ENCODE measurements around the gene RBM15. TPM values are rescaled to one million over a fixed set of nuclear protein-coding genes. Genes with fewer than 3 reads are reported as not detected.
A peak's percentile ranks its signal among the peaks of the same experiment; 100 is the strongest.

RBM15 gene
- polyA plus RNA-seq, 5 donors: 7.5 to 13.2 (median 11.0) TPM

DNA sequence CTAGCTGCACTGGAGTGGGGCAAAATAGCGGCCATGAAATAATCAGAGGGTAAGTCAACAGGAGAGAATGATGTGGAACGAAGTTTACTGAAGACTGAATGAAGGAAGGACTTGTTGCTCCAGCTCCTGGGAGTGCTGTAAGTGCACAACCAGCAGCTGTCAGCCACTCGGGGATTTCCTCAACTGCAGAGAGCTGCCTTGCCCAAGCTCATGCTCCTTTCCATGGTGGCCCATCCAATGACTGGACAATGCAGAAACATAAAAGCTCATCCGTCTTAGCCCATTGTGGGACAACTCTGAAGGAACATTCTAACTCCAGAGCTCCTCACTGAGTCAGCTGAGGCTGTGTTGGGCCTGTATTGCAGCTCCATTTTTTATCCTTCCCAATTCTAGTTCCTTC is 21.1 kb upstream of the RBM15 start:
- DNase-seq: no peak

DNA sequence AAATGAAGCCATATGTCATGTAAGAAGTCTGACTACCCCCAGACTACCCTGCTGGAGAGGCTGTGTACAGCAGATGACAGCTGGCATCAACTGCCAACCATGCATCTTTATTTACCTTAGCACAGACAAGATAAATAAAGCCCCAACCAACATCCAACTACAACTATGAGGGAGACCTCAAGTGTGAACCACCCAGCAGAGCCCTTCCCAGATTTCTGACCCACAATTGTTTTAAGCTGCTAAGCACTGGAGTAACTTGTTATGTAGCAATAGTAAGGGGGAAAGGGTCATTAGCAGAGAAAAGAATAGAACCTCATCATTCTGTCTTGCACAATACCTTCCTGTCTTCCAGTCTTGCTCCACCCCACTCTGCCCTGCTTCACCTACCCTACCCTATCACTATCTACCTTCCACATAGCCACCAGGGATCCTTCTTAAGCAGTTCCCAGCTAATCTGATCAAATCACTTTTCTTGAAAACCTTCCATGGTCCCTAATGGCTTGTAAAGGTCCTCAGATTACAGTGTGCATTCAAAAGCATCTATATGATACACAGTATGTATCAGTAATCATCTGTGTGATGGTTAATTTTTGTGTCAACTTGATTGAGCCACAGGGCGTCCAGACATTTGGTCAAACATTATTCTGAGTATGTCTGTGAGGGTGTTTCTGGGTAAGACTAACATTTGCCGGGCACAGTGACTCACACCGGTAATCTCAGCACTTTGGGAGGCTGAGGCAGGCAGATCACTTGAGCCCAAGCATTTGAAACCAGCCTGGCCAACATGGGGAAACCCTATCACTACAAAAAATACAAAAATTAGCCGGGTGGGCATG is 19.6 kb upstream of the RBM15 start:
- no peak for DNase-seq

DNA sequence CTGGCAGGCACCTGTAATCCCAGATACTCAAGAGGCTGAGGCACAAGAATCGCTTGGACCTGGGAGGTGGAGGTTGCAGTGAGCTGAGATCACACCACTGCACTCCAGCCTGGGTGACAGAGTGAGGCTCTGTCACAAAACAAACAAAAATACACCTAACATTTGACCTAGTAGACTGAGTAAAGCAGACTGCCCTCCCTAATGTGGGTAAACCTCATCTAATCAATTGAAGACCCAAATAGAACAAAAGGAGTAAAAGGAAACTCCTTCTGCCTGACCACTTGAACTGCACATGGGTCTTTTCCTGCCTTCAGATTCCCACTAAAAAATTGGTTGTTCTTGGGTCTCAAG is 19.0 kb upstream of the RBM15 start:
- DNase-seq: no peak

DNA sequence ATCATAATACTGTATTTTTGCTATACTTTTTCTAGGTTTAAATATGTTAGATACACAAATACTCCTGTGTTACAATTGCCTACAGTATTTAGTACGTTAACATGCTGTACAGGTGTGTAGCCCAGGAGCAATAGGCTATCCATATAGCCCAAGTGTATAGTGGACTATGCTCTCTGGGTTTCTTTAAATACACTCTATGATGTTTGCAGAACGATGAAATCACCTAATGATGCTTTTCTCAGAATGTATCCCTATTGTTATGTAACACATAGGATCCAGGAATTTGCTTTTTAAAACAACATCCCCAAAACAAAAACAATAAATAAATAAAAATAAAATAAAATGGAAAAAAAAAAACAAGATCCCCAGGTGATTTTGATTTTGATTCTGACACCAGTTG is 18.1 kb upstream of the RBM15 start:
- DNase-seq: no peak

DNA sequence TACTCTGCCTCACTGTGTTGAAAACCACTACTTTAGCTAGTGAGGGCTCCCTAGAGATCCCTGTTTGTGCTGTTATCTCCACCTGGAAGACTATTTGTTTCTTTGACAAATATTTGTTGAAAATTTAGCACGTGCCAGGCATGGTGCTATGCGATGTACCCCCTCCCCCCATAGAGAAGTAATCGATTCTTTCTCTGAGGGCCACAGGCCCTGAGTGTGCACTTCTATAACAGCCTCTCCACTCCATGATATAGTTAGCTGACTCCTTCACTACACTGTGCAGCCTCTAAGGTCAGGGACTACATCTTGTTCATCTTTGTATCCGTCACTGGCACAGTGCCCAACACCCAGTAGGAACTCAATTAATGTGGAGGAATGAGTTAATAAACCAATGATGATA is 17.3 kb upstream of the RBM15 start:
- DNase-seq: no peak

DNA sequence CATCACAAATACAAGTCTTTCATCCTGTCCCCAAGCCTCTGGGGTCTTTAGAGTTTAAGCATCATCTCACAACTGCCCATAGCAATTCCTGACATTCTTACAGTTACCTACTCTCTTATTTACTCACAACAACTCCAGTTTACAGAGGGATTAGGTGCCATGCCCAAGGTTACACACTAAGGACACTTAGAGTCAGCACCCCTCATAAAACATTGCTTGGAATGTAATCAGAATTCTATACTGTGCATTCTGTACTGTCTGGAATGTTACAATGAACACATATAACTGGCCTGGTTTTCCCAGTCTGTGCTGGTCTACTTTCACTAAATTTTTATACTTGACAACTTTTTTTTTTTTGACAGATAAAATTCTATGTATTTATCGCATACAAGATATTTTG is 14.5 kb upstream of the RBM15 start:
- no peak for DNase-seq

DNA sequence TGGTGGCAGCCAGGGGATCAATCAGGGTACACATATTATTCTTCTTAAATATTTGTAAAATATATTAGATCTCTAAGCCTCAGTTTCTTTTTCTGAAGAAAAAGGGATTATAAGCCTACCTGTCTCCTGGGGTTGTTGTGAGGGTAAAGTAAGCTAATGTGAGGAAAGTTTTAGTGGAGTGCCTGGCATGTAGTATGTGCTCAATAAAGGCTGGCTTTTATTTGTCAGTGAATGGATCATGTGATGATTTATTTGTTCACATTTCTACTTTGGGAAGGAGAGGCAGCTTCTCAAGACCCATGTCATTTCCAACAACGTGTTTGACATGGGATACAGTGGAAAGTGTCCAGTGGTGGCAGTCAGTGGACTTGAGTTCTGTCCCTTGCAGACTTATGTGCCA is 12.4 kb upstream of the RBM15 start:
- DNase-seq: no peak

DNA sequence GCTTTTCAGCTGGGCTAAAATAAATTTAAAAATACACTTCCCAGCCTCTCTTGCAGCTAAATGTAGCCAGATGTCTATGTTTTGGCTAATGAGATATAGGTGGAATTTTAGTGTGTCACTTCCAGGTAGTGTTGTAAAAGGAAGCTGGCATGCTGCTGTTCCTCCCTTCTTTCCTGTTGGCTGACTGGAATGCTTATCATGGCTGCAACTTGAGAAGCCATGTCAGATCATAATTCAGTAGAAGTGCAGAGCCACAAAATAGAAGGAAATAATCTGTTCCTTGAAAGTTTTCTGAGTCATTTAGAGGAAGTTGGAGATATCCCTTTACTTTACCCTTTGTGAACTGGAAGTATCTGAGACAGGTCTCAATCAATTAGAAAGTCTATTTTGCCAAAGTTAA is 10.9 kb upstream of the RBM15 start:
- DNase-seq: no peak

DNA sequence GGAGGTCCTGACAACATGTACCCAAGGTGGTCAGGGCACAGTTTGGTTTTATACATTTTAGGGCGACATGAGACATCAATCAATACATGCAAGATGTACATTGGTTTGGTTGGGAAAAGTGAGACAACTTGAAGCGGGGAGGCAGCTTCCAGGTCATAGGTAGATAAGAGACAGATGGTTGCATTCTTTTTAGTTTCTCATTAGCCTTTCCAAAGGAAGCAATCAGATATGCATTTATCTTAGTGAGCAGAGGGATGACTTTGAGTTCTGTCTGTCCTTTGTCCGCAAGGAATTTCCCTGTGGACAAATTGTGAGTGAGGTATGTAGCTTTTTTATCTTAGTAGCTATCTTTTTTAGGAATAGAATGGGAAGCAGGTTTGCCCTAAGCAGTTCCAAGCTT is 10.5 kb upstream of the RBM15 start:
- DNase-seq: no peak

DNA sequence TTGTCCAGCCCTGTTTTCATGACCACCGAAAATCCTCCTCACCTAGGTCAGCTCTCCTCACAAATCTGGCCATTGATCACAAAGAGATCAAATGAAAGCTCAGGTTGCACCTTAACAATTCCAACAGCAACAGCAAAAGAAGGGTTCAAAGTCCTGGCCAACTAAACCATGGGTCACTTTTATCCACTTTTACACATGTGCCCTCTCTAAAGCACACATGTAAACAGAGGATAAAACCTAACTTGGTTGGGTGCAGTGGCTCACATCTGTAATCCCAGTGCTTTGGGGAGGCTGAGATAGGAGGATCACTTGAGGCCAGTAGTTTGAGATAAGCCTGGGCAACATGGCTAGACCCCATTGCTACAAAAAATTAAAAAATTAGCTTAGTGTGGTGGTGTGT is 3.9 kb upstream of the RBM15 start:
- no peak for DNase-seq

DNA sequence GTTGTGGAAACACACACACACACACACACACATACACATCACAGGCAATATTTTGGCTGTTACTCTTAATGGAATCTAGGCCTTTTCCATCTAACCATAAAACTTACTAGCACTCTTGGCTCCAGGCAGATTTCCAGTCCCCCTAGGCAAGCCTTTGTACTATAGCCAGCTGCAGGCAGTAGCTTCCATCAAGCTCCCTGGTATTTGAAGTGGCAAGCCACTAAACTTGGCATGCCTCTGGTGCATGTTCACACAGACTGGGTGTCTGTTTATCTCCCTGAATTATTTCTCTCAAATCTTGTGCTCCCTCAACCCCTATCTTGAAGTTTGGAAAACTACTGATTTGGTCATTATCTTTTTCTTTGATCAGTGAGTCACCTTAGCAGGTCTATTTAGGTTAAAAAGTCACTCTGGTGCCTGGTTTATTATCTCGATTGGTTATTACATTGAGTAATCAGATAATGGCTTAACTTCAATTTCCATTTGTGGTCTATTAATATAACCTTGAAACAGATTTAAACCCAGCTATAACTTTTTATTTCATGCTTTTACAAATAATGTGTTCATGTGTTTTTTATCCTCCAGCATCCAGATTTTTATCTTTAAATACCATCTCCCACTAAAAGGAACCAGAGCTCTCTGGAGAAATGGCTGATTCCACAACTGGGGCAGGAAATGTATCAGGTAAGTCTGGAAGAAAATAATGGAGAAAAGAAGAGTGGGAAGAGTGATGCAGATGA is 2.7 kb upstream of the RBM15 start:
- no peak for DNase-seq

DNA sequence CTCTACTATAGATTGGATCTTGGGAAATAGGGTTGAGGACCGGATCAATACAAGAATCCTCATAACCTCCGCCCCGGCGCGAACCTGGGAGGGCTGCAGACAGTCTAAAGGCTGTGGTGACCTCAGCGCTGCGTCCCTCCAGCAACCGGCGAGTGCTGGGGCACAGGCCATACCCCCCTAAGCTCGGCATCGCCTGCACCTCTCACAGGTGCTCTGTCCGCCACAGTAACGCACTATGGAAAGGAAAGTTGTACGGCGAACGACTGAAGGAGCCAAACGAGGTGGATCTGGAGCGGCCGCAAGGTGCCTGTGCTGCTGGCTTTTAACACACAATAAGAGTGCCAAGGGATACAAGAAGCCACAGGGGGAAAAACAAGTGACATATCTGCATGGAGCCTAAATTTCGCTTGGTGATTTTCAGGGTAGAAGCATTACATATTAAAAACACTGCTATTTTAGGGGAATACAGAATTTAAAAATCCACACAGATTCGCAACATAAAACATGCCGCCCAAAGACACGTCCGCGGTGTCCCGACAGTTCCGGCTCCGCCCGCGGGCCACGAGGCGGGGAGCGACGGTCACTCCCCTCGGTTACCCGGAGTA is 1.4 kb upstream of the RBM15 start:
- no peak for DNase-seq

DNA sequence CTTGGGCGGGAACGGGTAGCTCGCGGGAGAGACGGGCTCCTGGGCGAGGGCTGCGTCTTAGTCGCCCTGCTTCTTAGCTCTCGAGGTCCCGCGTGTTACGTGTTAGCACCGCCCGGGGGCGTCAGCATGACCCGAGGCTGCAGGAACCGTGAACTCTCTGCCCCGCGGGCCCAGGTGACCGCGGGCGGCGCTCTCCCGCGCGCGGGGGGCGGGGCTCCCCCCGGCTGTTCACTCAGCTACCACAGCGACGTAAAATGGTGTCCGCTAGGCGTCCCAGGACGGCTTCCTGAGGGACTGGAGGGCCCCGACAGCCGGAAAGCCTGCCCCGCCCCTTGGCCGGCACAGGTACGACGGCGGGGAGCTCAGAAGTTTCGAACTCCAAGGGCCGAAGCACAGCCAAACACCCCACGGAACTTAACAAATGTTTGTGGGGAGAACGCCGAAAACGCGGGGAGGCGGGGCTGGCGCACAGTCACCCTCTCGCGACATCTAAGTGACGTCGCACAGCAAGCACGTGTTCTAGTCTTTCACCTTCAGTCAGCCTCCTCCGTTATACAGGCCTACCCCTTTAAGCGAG is 780 bp upstream of the RBM15 start:
- peak in 1 of 2 donors; percentile 95 for DNase-seq

DNA sequence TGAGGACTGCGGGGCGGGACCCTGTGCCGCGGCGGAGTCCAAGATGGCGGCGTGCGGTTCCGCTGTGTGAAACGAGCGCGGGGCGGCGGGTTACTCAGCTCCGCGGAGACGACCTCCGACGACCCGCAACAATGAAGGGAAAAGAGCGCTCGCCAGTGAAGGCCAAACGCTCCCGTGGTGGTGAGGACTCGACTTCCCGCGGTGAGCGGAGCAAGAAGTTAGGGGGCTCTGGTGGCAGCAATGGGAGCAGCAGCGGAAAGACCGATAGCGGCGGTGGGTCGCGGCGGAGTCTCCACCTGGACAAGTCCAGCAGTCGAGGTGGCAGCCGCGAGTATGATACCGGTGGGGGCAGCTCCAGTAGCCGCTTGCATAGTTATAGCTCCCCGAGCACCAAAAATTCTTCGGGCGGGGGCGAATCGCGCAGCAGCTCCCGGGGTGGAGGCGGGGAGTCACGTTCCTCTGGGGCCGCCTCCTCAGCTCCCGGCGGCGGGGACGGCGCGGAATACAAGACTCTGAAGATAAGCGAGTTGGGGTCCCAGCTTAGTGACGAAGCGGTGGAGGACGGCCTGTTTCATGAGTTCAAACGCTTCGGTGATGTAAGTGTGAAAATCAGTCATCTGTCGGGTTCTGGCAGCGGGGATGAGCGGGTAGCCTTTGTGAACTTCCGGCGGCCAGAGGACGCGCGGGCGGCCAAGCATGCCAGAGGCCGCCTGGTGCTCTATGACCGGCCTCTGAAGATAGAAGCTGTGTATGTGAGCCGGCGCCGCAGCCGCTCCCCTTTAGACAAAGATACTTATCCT is 430 bp downstream of the RBM15 start:
- peak; percentile 51 to 54 for DNase-seq

DNA sequence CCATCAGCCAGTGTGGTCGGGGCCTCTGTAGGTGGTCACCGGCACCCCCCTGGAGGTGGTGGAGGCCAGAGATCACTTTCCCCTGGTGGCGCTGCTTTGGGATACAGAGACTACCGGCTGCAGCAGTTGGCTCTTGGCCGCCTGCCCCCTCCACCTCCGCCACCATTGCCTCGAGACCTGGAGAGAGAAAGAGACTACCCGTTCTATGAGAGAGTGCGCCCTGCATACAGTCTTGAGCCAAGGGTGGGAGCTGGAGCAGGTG is 961 bp downstream of the RBM15 start:
- DNase-seq: no peak

DNA sequence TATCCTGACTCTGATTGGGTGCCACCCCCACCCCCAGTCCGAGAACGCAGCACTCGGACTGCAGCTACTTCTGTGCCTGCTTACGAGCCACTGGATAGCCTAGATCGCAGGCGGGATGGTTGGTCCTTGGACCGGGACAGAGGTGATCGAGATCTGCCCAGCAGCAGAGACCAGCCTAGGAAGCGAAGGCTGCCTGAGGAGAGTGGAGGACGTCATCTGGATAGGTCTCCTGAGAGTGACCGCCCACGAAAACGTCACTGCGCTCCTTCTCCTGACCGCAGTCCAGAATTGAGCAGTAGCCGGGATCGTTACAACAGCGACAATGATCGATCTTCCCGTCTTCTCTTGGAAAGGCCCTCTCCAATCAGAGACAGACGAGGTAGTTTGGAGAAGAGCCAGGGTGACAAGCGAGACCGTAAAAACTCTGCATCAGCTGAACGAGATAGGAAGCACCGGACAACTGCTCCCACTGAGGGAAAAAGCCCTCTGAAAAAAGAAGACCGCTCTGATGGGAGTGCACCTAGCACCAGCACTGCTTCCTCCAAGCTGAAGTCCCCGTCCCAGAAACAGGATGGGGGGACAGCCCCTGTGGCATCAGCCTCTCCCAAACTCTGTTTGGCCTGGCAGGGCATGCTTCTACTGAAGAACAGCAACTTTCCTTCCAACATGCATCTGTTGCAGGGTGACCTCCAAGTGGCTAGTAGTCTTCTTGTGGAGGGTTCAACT is 2.1 kb downstream of the RBM15 start:
- no peak for DNase-seq

DNA sequence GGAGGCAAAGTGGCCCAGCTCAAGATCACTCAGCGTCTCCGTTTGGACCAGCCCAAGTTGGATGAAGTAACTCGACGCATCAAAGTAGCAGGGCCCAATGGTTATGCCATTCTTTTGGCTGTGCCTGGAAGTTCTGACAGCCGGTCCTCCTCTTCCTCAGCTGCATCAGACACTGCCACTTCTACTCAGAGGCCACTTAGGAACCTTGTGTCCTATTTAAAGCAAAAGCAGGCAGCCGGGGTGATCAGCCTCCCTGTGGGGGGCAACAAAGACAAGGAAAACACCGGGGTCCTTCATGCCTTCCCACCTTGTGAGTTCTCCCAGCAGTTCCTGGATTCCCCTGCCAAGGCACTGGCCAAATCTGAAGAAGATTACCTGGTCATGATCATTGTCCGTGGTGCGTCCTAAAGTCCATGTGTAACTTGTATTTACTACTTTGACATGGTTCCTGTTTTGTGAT is 2.7 kb downstream of the RBM15 start:
- DNase-seq: no peak

DNA sequence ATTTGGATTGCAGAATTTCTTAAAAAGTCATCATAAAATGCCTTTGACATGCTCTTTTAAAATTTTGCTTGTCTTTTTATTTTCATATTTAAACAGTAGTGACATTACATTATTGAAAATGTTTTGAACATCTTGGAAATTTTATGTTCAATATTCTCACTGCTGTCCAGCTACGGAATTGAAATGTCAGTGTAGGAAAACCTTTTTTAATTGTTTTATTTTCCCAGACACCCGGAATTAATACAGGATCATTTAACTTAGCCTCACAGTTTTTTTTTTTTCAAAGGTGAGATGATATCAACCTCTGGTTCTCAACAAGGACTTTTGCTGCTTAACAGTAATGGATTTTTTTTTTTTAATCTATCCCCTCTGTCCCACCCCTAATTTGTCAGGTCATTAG is 4.1 kb downstream of the RBM15 start:
- no peak for DNase-seq

DNA sequence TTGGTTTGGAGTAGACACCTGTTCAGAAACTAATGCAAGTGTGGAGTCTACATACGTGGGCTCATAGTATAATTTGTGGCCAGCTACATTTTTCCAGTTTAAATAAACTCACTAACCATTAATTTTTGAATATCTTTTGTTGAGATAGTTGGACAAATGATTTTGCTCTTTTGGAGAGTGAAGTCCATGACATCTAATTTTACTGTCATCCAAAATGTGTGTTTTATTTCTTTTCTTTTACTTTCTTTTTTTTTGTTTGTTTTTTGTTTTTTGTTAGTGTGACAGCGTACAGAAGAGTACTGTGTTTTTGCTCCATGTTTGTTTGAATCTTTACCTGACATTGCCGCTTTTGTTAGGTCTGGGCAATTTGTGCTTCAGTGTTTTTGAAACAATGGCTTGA is 5.0 kb downstream of the RBM15 start:
- DNase-seq: no peak

DNA sequence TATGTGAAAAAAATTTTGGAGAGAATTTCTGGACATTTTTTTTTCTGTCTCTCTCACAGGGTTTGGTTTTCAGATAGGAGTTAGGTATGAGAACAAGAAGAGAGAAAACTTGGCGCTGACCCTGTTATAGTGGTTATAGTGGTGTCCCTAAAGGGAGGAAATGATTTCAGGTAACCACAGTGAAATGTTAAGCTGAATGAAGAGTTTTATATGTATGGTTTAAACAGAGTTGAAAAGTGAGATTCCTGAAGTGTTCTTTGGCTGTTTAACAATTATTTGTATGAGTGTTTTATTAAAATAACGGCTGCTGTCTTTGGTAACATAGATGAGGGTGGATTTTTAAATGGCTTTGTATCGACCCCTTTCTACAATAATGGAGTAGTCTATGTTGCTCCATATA is 6.3 kb downstream of the RBM15 start:
- no peak for DNase-seq

DNA sequence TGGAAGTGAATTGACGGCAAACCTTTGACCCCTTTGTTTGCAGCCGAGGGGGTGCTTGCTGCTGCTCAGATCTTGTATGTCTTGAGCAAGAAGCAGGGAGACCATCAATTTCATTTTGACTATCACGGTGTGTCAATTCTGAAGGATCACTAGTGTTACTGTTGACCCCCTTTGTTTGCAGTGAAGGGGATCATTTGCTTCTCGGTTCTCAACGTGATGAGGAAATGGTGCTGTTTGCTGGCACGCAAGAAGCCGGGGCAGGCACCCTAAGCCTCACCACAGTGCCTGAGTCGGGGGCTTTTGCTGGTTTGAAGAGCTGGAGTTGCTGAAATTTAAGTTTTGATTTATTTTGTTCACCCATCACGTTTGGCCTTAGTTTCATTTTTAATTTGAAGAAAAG is 7.5 kb downstream of the RBM15 start:
- no peak for DNase-seq

All from right lung (tissue), 5 donors.